Activated T-helper 1 cell treated with anti-CD3 and anti-CD28 coated beads, Interleukin-2, amount 50 U/mL, for 16 hours (primary cell): Measurements from ENCODE around the gene GNAS-AS1.

Source experiments
- DNase-seq, 2 donors: peaks; one replicate each; pipeline ENCODE4 v3.0.0-alpha.2; 2020; ENCODE audit warnings: low read depth in 1 of 2, low spot score in 1 of 2

The GNAS-AS1 gene

DNA sequence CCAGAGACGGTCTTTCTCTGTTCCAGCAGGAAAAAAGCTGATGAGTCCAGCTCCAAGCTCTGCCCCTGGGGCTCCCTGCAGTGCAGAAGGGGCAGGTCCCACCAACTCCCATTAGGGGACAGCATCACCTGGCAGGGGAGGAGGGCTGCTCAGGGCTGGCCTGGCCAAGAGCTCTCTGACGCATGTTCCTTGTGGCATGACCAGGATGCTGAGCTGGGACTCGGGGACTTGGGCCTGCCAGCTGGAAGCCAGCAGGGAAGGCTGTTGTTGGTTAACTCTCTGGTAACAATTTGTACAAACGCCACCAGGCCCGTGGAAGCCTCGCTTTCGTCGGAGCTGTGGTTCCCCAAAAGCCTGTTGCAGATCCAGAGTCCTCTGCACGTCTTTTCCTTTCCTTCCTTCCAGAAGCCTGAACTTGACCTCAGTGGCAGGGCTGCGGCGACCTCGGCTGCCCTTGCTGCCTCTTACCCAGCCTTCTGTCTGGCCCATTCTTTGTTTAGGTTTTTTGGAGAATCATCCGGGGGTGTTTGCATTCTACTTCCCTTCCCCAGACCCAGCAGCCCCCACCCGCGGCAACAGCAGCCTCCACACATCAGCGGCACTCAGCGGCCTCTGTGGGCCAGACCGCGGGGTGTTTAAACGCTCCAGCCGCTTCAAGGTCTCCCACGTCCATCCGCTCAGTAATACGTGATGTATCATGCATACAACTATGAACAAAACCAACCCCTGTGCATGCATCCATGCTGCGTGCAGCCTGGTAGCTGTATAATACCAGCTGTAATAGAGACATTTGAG lies 63.3 kb downstream of the GNAS-AS1 start:
- DNase-seq, result no peak

DNA sequence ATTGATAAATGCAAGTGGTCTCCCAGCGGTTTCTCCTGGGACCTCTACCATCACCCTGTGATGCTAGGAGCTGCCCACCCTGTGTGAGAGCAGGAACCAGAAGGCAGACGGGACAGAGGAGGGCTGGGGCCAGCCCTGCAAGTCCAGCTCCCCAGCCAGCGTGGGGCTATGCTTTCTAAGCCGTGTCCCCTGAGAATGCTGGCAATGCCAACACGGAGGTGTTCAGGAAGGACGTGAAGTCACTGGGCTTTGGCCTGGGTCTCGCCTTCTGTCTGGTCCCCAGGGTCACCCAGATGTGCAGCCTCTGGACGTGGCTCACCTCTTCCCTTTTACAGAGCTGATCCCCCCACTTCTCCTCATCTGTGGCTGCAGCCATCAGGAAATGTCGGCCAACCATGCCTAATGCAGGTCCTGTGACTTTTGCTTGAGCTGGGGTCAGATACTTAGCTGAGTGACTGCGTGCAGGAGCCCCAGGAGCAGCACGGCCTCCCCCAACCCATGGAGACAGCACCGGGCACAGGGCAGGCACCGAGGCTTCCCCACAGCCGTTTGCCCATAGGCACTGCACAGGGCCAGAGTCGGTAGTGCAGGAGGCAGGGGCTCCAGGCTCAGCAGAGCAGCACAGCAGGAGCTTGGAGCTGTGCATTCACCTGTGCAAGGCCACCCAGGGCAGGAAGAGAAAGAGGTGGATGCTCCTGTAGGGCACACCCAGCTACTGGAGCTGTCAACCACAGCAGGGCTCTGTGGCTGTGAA lies 66.2 kb downstream of the GNAS-AS1 start:
- DNase-seq, result no peak

DNA sequence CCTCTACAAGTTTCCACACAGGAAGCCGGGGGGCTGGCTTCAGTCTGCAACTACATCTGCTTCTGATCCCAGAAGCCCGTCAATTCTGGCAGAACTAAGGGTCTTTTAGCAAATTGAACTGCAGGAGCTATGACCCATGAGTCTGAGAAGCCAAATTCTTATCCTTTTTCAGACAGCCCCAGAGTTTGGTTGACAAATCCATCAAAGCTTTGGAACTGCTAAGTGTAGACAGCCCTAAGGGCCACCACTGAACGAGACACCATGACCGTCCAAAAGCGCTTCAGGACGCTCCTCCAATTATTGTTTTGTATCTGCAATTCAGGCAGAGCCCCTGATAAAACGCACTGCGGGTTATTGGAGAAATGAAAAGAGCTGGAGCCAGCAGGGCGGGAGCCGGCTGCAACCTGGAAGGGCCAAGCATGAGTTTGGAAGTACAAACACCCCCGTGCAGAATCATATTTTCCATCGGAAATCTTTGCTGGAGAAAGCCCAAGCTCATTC lies 67.1 kb downstream of the GNAS-AS1 start:
- no peak for DNase-seq

DNA sequence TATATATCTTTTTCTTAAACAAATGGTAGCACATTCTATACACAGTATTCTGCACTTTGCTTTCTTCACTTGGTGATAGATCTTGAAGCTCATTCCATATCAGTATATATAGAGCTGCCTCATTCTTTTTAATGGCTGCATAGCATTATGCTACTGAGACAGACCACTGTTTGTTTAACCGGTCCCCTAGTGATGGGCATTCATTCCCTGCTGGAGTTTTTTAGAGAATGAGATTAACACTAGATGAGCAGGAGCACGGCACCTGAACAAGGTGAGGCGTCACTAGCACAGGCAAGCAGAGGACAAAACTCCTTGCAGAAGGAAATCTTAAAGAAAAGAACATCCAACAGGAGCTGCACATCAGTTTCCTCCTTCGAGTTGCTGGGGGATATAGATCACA lies 69.6 kb downstream of the GNAS-AS1 start:
- no peak for DNase-seq

DNA sequence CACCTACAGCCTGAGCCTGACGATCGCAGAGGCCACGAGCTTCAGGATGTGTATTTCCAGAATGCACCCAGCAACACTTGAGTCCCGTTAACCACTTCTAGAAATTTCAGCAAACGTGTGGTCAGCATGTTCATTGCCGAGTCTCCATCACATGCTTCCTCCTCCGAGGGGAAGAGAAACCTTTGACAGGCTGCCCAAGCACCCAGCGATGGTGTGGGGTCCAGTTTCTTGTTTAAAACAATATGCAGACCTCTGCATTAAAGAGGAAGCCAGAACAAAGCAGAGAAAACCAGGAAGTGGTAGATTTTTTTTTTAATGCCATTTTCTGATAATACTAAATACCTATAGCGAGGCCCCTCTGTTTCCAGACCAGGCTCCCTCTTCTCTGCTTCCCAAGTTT lies 71.9 kb downstream of the GNAS-AS1 start:
- DNase-seq, result no peak

DNA sequence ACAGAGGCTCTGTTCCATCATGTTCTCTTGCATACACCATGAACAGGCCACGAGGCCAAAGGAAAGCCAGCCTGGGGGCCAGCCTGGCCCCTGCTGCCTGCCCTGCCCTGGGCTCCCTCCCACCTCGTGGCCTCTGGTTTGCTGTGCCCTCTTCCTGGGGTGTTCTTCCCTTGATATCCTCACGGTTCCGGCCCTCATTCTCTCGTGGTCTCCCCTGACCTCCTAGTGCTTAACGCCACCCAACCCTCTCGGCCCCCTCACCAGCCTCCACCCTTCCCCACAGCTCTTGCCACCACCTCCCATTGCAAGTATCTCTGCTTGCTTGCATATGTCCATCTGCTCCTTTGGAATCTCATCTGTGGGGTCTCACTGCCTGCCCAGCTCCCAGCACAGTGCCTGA lies 73.0 kb downstream of the GNAS-AS1 start:
- DNase-seq, result no peak

DNA sequence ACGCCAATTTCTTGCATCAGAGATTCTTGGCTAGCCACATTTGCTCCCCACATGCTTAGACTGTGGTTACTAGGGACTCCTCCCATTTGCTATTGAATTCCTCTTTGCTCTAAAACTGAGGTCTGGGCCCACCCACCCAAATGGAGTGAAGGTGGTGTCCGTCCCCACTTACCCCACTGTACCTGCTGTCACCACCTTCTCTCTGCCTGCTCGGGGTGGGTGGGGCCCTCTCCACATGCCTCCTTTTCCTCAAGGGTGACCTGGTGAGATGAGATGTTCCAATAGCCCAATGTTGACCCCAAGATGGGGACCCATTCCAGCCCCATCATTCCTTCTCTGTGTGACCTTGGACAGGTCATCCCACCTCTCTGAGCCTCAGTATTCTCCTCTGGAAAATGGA lies 74.6 kb downstream of the GNAS-AS1 start:
- DNase-seq, result no peak

DNA sequence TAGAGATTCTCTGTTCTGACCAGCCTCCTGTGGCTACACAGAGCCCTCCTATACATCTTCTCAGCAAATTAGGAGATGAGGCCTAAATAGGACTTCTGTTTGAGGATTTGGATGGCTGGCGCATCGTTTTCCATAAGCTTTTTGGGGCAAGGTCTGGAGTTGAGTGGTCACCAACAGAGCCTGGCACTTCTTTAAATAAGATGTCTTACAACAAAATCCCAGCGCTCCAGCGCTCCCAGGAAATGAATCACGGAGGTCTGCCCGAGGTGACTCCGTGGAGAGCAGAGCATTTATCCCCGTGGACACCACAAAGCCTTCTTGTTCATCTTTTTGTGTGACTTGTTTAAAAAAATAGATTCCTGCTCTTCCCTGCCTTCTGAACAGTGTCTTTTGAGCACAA lies 75.3 kb downstream of the GNAS-AS1 start:
- no peak for DNase-seq

DNA sequence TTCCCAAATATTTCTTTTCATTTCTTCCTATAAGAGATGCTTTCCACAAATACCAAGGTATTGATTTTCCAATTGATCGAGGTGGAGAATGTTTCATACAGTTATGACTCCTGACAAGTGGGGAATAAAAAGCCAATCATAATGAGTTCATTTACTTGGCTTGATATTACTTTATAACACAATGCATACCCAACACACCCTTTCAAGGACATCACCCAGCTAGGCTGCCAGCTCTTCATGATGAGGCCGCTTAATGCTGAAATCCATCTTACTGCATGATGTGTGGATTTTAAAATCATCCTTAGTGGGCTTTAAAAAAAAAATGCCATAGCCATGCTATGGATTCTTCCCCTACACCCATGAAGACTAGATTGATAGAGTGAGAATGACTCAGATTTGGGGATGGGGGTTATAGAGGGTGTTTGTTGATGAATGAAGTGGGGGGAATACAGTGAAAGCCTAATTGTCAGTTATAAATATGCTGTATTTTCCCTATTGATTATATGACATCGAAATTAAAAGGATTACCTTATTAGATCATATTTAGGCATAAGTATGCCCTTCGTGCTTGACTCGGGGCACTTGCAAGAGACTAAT lies 75.9 kb downstream of the GNAS-AS1 start:
- no peak for DNase-seq

DNA sequence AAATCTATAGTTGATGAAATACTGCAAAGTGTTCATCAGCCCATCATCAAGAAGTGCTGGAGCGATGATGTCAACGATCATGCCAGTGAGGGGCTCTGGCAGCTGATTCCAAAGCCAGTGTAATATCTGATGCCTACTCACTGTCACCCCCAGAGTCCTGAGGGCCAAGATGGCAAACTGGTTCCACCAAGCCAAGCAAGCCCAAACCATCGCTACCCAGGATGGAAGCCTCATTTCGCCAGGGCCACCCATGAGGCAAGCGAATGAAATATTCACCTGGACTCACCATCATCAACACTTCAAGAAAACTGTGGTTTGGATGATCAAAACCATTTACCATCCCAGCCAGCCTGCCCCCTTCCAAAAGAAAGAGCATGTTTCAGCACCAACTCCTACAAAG lies 76.5 kb downstream of the GNAS-AS1 start:
- no peak for DNase-seq

DNA sequence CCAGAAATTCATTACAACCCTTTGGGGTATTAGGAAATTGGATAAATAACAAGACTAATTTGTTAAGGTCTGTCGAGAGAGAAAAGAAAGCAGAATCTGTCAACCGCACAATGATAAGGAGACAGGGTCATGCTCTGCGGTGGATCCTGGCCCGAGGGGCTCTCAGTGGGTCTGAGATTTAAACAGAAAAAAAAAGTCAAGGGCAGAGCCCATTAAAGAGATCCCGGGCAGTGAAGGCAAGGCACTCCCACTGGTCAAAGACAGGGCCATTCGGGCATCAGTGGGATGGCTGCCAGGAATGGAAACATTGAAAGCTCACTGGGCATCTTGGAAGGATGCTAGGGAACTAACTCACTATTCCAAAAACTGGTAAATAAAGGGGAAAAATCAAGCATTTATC lies 77.9 kb downstream of the GNAS-AS1 start:
- DNase-seq, result no peak
